NCI-H1105 (cell line): ENCODE measurements around the gene HPS4.

ENCODE experiments used
- DNase-seq: peaks from one replicate; lab custom pipeline; 2025; lab: John Stamatoyannopoulos, UW

HPS4 gene

GRCh38 chr22:26496456-26496855 is 12.9 kb upstream of the HPS4 start:
- no peak for DNase-seq

GRCh38 chr22:26494506-26494905 is 10.9 kb upstream of the HPS4 start:
- DNase-seq = no peak

- DNase-seq = no peak
Observed at GRCh38 chr22:26492220-26492619, 8.6 kb upstream of the HPS4 start.

GRCh38 chr22:26489447-26490036 is 6.0 kb upstream of the HPS4 start:
- DNase-seq = no peak

GRCh38 chr22:26487996-26488395 is 4.4 kb upstream of the HPS4 start:
- DNase-seq = no peak

- DNase-seq = no peak
Observed at GRCh38 chr22:26486394-26486793, 2.8 kb upstream of the HPS4 start.

GRCh38 chr22:26485806-26486390 is 2.3 kb upstream of the HPS4 start:
- no peak for DNase-seq

- DNase-seq = no peak
Observed at GRCh38 chr22:26485013-26485412, 1.4 kb upstream of the HPS4 start.

- no peak for DNase-seq
Observed at GRCh38 chr22:26484360-26484706, 750 bp upstream of the HPS4 start.

- no peak for DNase-seq
Observed at GRCh38 chr22:26483043-26483438, 542 bp downstream of the HPS4 start.

- no peak for DNase-seq
Observed at GRCh38 chr22:26482161-26482560, 1.4 kb downstream of the HPS4 start.

GRCh38 chr22:26481694-26482093 is 1.9 kb downstream of the HPS4 start:
- DNase-seq = no peak

GRCh38 chr22:26481112-26481693 is 2.4 kb downstream of the HPS4 start:
- no peak for DNase-seq

- DNase-seq = no peak
Observed at GRCh38 chr22:26480611-26480932, 3.0 kb downstream of the HPS4 start.

GRCh38 chr22:26479792-26480610 is 3.6 kb downstream of the HPS4 start:
- DNase-seq = no peak

GRCh38 chr22:26479043-26479791 is 4.4 kb downstream of the HPS4 start:
- no peak for DNase-seq

- no peak for DNase-seq
Observed at GRCh38 chr22:26477341-26477731, 6.2 kb downstream of the HPS4 start.

- no peak for DNase-seq
Observed at GRCh38 chr22:26476705-26477340, 6.8 kb downstream of the HPS4 start.

GRCh38 chr22:26474682-26475081 is 8.9 kb downstream of the HPS4 start:
- no peak for DNase-seq

- DNase-seq = no peak
Observed at GRCh38 chr22:26471522-26471921, 12.1 kb downstream of the HPS4 start.

- DNase-seq = no peak
Observed at GRCh38 chr22:26470807-26471206, 12.8 kb downstream of the HPS4 start.

GRCh38 chr22:26466196-26466595 is 17.4 kb downstream of the HPS4 start:
- DNase-seq = no peak
